Measurements from ENCODE around the gene DOK6. TPM values are rescaled to one million over a fixed set of nuclear protein-coding genes. Genes with fewer than 3 reads are reported as not detected.

DOK6 gene
- total and polyA plus RNA-seq, 2 donors (not counting 3 experiments of a cell fraction or from before 2014, with no cell fraction given), result under 0.01 TPM; not detected in 1

GRCh38 chr18:69651243-69651642 lies 250.6 kb downstream of the DOK6 start:
- H3K4me3 ChIP-seq (replicated peaks in 1 of 3; ENCODE audit: insufficient read depth in 1 of 3, low read depth in 1 of 3, low read length in 3 of 3), result no peak overlapping the region
- DNase-seq (ENCODE audit: low read depth, low spot score) (no peak), FAIRE-seq (no peak)
- no peak overlapping the region for H3K4me2 ChIP-seq (ENCODE audit: insufficient read depth, low read length)
- no peaks in the 10 kb centered on the region for H3K9me3 ChIP-seq (replicated peaks; ENCODE audit: control insufficient read depth, insufficient read depth, low read length)
- no peaks in the 10 kb centered on the region for H3K36me3 ChIP-seq (ENCODE audit: control insufficient read depth in 2 of 2, extremely low read depth in 1 of 2, insufficient read depth in 2 of 2, low read length in 2 of 2)
- H2AFZ ChIP-seq (ENCODE audit: low read depth, low read length), result no peak overlapping the region
- H3K79me2 ChIP-seq (ENCODE audit: control insufficient read depth, insufficient read depth, low read length), result no peaks in the 10 kb centered on the region
- no peaks in the 10 kb centered on the region for H4K20me1 ChIP-seq (replicated peaks; ENCODE audit: control insufficient read depth, extremely low read depth, insufficient read depth, low read length)
- TF ChIP-seq EZH2 (IDR thresholded peaks at IDR 0.05; ENCODE audit: borderline replicate concordance, low read depth, low read length, severe bottlenecking) (no peak), MAX (IDR thresholded peaks at IDR 0.05; ENCODE audit: insufficient read depth, insufficient read length) (no peak), JUN (IDR thresholded peaks at IDR 0.05; ENCODE audit: borderline replicate concordance, insufficient read depth, insufficient read length, low read depth) (no peak), POLR2AphosphoS5 (IDR thresholded peaks at IDR 0.05; ENCODE audit: insufficient read depth, low read depth, low read length) (no peak), POLR2A (IDR thresholded peaks at IDR 0.05; ENCODE audit: low read depth, low read length) (no peak), FOS (IDR thresholded peaks at IDR 0.05; ENCODE audit: borderline replicate concordance, insufficient read depth, low read length) (no peak), MYC (IDR thresholded peaks at IDR 0.05; ENCODE audit: low read depth, low read length) (no peak), GATA2 (IDR thresholded peaks at IDR 0.05; ENCODE audit: insufficient read depth, insufficient read length, low read depth, low read length) (no peak)
- TF ChIP-seq, protein P1, sequence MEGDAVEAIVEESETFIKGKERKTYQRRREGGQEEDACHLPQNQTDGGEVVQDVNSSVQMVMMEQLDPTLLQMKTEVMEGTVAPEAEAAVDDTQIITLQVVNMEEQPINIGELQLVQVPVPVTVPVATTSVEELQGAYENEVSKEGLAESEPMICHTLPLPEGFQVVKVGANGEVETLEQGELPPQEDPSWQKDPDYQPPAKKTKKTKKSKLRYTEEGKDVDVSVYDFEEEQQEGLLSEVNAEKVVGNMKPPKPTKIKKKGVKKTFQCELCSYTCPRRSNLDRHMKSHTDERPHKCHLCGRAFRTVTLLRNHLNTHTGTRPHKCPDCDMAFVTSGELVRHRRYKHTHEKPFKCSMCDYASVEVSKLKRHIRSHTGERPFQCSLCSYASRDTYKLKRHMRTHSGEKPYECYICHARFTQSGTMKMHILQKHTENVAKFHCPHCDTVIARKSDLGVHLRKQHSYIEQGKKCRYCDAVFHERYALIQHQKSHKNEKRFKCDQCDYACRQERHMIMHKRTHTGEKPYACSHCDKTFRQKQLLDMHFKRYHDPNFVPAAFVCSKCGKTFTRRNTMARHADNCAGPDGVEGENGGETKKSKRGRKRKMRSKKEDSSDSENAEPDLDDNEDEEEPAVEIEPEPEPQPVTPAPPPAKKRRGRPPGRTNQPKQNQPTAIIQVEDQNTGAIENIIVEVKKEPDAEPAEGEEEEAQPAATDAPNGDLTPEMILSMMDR (IDR thresholded peaks at IDR 0.05; ENCODE audit: extremely low read depth in 1 of 2, insufficient read depth in 1 of 2, low read depth in 1 of 2, low read length in 2 of 2), result no peak
- H3K9ac ChIP-seq (replicated peaks; ENCODE audit: extremely low read depth, insufficient read depth, low read length), result no peak overlapping the region
- dilution Hi-C loops (cut with MboI; ENCODE audit: extremely low pct_ligation_motif_present, low sequenced_read_pairs) (no loop called here), intact Hi-C loops (cut with micrococcal nuclease) (no loop called here)
- POLR2A ChIA-PET, result no interaction called here
- no peaks in the 10 kb centered on the region for H3K27me3 ChIP-seq (ENCODE audit: control insufficient read depth in 2 of 2, insufficient read depth in 2 of 2, low read length in 2 of 2)
- H3K27ac ChIP-seq (ENCODE audit: insufficient read depth, low read depth, low read length), result no peak overlapping the region
- no peaks in the 10 kb centered on the region for H3K9me1 ChIP-seq (replicated peaks; ENCODE audit: control insufficient read depth, extremely low read depth, insufficient read depth, low read length)
- no peaks in the 10 kb centered on the region for H3K4me1 ChIP-seq (ENCODE audit: control insufficient read depth, extremely low read depth, insufficient read depth, low read length)
- BruUV-seq (replicated peaks), result no TSS peak
- CTCF ChIA-PET, result no interaction called here

All from endothelial cell of umbilical vein (primary cell).